PC-3 (cell line): ENCODE data around the gene PKDCC. TPM values are rescaled to one million over a fixed set of nuclear protein-coding genes. Genes with fewer than 3 reads are reported as not detected.

Experiments
- ATAC-seq: fragments of 200-7000 bp; cut with Tn5 transposase; 2 replicates; pipeline ENCODE4 v1.9.1; 2020; ENCODE audit warnings: mild to moderate bottlenecking, moderate library complexity
- BruUV-seq: library from RNA; stranded (reverse); fragments of 400-500 nt; replicated peaks from 2 replicates; lab custom pipeline; 2021; lab: Mats Ljungman, UMichigan
- CTCF ChIA-PET: fragments of 300-600 bp; sonication (Branson Sonifier 250); formaldehyde crosslinking; loops from one replicate; lab custom pipeline; 2022; ENCODE audit warnings: antibody characterized with exemption; lab: Charles Lee
- POLR2A ChIA-PET: fragments of 300-600 bp; sonication (Branson Sonifier 250); formaldehyde crosslinking; loops from one replicate; lab custom pipeline; 2022; ENCODE audit warnings: antibody characterized with exemption; ENCODE audit not compliant: unreplicated experiment; lab: Charles Lee
- DNase-seq: peaks from one replicate; pipeline ENCODE4 v3.0.0-alpha.2; 2015
- H2AFZ ChIP-seq: fragments of 300-600 bp; sonication (generic); 2 replicates; pipeline ENCODE4 v1.6.0; 2016; ENCODE audit warnings: antibody characterized with exemption, low read length
- H3F3A ChIP-seq: fragments of 300-600 bp; sonication (generic); one replicate; pipeline ENCODE4 v1.6.0; 2017; ENCODE audit warnings: antibody characterized with exemption, low read length, control low read depth, mild to moderate bottlenecking; ENCODE audit not compliant: unreplicated experiment
- H3K27ac ChIP-seq: fragments of 300-600 bp; sonication (generic); 2 replicates; pipeline ENCODE4 v1.5.1; 2016; ENCODE audit warnings: mild to moderate bottlenecking, low read length
- H3K27me3 ChIP-seq: fragments of 300-600 bp; sonication (generic); 2 replicates; pipeline ENCODE4 v1.6.1; 2016; ENCODE audit warnings: low read length, mixed read lengths
- H3K36me3 ChIP-seq: fragments of 300-600 bp; sonication (generic); 2 replicates; pipeline ENCODE4 v1.6.1; 2016; ENCODE audit warnings: low read depth, mixed run types, low read length, mixed read lengths
- H3K4me1 ChIP-seq: fragments of 300-600 bp; sonication (generic); 2 replicates; pipeline ENCODE4 v1.5.1; 2016; ENCODE audit warnings: low read length; ENCODE audit not compliant: insufficient read depth
- H3K4me2 ChIP-seq: fragments of 300-600 bp; sonication (generic); 2 replicates; pipeline ENCODE4 v1.6.0; 2016; ENCODE audit warnings: low read length
- H3K4me3 ChIP-seq: fragments of 300-600 bp; sonication (generic); 2 replicates; pipeline ENCODE4 v1.5.1; 2016; ENCODE audit warnings: mild to moderate bottlenecking, low read length, mixed read lengths
- H3K79me2 ChIP-seq: fragments of 300-600 bp; sonication (generic); 2 replicates; pipeline ENCODE4 v1.6.1; 2017; ENCODE audit warnings: low read length, mixed read lengths
- H3K9ac ChIP-seq: fragments of 300-600 bp; sonication (generic); 2 replicates; pipeline ENCODE4 v1.6.0; 2016; ENCODE audit warnings: mild to moderate bottlenecking, low read length
- H3K9me2 ChIP-seq: fragments of 300-600 bp; sonication (generic); replicated peaks from 2 replicates; pipeline ENCODE4 v1.6.1; 2016; ENCODE audit warnings: mixed run types, low read length, mixed read lengths
- H3K9me3 ChIP-seq: fragments of 300-600 bp; sonication (generic); 2 replicates; pipeline ENCODE4 v1.6.1; 2016; ENCODE audit warnings: low read length, mixed read lengths
- H4K20me1 ChIP-seq: fragments of 300-600 bp; sonication (generic); 2 replicates; pipeline ENCODE4 v1.6.1; 2016; ENCODE audit warnings: low read length, mixed read lengths
- EZH2 ChIP-seq: fragments of 300-600 bp; sonication (generic); IDR thresholded peaks from one replicate; pipeline ENCODE4 v1.6.1; 2017; ENCODE audit warnings: antibody characterized with exemption, mild to moderate bottlenecking, low read length; ENCODE audit not compliant: unreplicated experiment
- EZH2phosphoT487 ChIP-seq: fragments of 300-600 bp; sonication (generic); IDR thresholded peaks from 2 replicates; pipeline ENCODE4 v1.6.1; 2018; ENCODE audit warnings: mild to moderate bottlenecking, antibody characterized with exemption, low read length, borderline replicate concordance
- intact Hi-C: fragments of 100-400 bp; cut with micrococcal nuclease; formaldehyde crosslinking; loops from 2 replicates; pipeline ENCODE4 v1.9.0; 2023
- total RNA-seq: library from RNA; depleted of rRNA; stranded (reverse); fragments of >200 nt; gene quantifications from 2 replicates; pipeline ENCODE4 v1.2.3, GENCODE V29; 2014
- TF ChIP-seq, protein P1 (sequence below): fragments of 300-600 bp; sonication (generic); conservative IDR thresholded peaks from 2 replicates; pipeline ENCODE4 v1.5.1; 2017; ENCODE audit warnings: antibody characterized with exemption, low read depth, mild to moderate bottlenecking, low read length

PKDCC gene
- total RNA-seq, 1 experiment from 2014 or later: 2.1 TPM

- no peaks in the 10 kb centered on the region for H3K9me2 ChIP-seq
- no peaks in the 10 kb centered on the region for H3K9me3 ChIP-seq
- no peak for DNase-seq
- H3K9ac ChIP-seq: no peak overlapping the region
- peaks cover 9% of the 10 kb centered on the region for H3K27me3 ChIP-seq
- no peaks in the 10 kb centered on the region for H4K20me1 ChIP-seq
- no peak overlapping the region for H3K4me3 ChIP-seq
- POLR2A ChIA-PET: no interaction called here
- TF ChIP-seq, protein P1, sequence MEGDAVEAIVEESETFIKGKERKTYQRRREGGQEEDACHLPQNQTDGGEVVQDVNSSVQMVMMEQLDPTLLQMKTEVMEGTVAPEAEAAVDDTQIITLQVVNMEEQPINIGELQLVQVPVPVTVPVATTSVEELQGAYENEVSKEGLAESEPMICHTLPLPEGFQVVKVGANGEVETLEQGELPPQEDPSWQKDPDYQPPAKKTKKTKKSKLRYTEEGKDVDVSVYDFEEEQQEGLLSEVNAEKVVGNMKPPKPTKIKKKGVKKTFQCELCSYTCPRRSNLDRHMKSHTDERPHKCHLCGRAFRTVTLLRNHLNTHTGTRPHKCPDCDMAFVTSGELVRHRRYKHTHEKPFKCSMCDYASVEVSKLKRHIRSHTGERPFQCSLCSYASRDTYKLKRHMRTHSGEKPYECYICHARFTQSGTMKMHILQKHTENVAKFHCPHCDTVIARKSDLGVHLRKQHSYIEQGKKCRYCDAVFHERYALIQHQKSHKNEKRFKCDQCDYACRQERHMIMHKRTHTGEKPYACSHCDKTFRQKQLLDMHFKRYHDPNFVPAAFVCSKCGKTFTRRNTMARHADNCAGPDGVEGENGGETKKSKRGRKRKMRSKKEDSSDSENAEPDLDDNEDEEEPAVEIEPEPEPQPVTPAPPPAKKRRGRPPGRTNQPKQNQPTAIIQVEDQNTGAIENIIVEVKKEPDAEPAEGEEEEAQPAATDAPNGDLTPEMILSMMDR: no peak
- TF ChIP-seq EZH2phosphoT487 (no peak), EZH2 (no peak)
- intact Hi-C loops: no loop called here
- CTCF ChIA-PET: interaction anchor here (1.5 kb wide), 1 partner anchor 88 kb away, joined by 4 read pairs; no protein-coding TSS in a partner anchor
- no TSS peak for BruUV-seq
- no peak overlapping the region for H3K4me2 ChIP-seq
- no peaks in the 10 kb centered on the region for H3F3A ChIP-seq
- no peak overlapping the region for H2AFZ ChIP-seq
- peaks cover 20% of the 10 kb centered on the region for H3K4me1 ChIP-seq
- H3K27ac ChIP-seq: no peak overlapping the region
- no peaks in the 10 kb centered on the region for H3K79me2 ChIP-seq
- H3K36me3 ChIP-seq: no peaks in the 10 kb centered on the region
- ATAC-seq: no peak
These were observed 6.2 kb downstream of the PKDCC start for GRCh38 chr2:42053791-42054701.

GRCh38 chr2:42054714-42055430 lies 7.1 kb downstream of the PKDCC start:
- CTCF ChIA-PET: interaction anchor here (1.5 kb wide), 1 partner anchor 89 kb away, joined by 4 read pairs; no protein-coding TSS in a partner anchor
- ATAC-seq: 0 out of 2 replicates have a peak, but pooled peaks have one; percentile 12
- Histone ChIP-seq H3K27me3 (peaks cover 2% of the 10 kb centered on the region; the same call in 1 of the 2 replicates), H3K4me2 (no peak overlapping the region), H3K9me3 (no peaks in the 10 kb centered on the region), H2AFZ (no peak overlapping the region), H3K36me3 (no peaks in the 10 kb centered on the region), H3K27ac (no peak overlapping the region), H4K20me1 (no peaks in the 10 kb centered on the region), H3K9me2 (no peaks in the 10 kb centered on the region), H3K4me1 (peaks cover 20% of the 10 kb centered on the region), H3F3A (no peaks in the 10 kb centered on the region), H3K4me3 (no peak overlapping the region), H3K9ac (no peak overlapping the region), H3K79me2 (no peaks in the 10 kb centered on the region)
- DNase-seq: peak; percentile 57
- no peak for TF ChIP-seq EZH2
- TF ChIP-seq, protein P1: peak; percentile 62
- intact Hi-C loops: no loop called here
- POLR2A ChIA-PET: no interaction called here
- BruUV-seq: no TSS peak
